ENCODE results near the gene GPR179.

GPR179 gene

DNA sequence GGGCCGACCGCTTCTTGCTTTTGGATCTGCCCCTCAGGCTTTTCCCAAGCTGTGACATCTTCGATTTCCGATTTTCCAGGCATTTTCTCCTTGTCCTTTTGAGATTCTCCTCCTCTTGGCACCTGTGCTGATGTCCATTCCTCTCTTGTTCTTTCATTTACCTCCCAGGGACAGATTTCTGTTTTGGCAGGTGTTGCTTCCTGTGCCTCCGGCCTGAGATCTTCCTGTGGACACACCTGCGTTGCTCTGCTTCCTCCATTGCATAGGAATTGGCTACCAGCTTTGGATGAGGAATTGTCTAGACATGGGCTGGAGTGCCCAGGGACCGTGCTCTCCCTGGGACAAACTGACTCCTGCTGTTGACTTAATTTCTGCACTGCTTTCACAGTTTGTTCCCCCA is 15.1 kb downstream of the GPR179 start:
- TF ChIP-seq, protein P1, sequence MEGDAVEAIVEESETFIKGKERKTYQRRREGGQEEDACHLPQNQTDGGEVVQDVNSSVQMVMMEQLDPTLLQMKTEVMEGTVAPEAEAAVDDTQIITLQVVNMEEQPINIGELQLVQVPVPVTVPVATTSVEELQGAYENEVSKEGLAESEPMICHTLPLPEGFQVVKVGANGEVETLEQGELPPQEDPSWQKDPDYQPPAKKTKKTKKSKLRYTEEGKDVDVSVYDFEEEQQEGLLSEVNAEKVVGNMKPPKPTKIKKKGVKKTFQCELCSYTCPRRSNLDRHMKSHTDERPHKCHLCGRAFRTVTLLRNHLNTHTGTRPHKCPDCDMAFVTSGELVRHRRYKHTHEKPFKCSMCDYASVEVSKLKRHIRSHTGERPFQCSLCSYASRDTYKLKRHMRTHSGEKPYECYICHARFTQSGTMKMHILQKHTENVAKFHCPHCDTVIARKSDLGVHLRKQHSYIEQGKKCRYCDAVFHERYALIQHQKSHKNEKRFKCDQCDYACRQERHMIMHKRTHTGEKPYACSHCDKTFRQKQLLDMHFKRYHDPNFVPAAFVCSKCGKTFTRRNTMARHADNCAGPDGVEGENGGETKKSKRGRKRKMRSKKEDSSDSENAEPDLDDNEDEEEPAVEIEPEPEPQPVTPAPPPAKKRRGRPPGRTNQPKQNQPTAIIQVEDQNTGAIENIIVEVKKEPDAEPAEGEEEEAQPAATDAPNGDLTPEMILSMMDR (IDR thresholded peaks at IDR 0.05; ENCODE audit: insufficient read depth, missing control alignments) = no peak
- FAIRE-seq (no peak), DNase-seq (ENCODE audit: insufficient read length, low spot score) (no peak)

DNA sequence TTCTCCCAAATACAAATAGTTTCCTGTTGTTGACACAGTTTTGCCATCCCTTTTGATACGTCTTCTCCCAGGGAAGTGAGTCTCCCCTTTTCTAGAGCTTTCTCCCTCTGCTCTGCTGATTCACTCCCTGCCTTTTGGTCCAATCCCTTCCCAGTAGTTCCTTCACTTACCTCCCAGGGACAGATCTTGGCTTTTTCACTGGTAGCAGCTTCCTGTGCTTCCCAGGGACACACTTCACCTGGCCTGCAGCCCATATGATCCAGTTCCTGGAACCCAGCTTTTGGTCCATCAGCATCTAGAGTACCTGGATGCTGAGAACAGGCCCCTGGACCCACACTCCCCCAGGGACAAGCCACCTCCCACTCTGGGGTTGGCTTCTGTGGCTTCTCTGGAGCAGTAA is 15.8 kb downstream of the GPR179 start:
- no peak for FAIRE-seq

DNA sequence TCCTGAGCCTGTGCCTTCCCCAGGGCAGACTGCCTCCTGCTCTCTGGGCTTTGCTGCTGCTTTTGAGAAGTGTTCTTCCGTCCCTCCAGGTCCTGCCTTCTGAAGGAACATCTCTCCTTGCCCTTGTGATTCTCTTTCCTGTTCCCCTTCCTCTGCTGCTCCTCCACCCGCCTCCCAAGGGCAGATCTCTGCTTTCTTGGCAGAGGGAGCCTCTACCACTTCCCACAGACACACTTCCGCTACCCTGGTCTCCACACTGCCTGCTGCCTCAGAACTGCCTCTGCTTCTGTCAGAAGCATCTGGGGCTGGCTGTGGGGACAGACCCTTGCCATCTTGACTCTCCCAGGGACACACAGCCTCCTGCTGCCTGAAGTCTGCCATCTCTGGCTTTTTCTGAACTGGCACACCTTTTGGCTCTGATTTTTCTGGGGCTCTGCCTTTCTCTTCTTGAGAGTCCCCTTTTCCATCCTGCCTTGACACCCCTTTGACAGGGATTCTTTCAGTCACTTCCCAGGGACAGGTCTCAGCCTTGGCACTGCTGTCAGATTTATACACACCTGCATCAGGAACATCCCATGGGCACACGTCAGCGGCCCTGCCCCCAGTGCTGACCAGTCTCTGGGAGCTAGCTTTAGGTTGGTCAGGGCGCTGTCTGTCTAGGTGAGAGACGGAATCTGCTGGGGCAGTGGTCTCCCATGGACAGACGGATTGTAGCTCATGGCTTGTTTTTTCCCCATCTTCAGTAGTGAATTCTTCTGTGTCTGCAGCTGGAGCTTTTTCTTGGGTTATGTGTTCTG is 16.6 kb downstream of the GPR179 start:
- FAIRE-seq = no peak
- no peak for DNase-seq (ENCODE audit: insufficient read length, low spot score)

More for the DNA sequence above, 15.8 kb downstream of the GPR179 start:
- TF ChIP-seq, protein P1 (IDR thresholded peaks at IDR 0.05; ENCODE audit: insufficient read depth, missing control alignments) = no peak
- DNase-seq (ENCODE audit: insufficient read length, low spot score) = no peak

DNA sequence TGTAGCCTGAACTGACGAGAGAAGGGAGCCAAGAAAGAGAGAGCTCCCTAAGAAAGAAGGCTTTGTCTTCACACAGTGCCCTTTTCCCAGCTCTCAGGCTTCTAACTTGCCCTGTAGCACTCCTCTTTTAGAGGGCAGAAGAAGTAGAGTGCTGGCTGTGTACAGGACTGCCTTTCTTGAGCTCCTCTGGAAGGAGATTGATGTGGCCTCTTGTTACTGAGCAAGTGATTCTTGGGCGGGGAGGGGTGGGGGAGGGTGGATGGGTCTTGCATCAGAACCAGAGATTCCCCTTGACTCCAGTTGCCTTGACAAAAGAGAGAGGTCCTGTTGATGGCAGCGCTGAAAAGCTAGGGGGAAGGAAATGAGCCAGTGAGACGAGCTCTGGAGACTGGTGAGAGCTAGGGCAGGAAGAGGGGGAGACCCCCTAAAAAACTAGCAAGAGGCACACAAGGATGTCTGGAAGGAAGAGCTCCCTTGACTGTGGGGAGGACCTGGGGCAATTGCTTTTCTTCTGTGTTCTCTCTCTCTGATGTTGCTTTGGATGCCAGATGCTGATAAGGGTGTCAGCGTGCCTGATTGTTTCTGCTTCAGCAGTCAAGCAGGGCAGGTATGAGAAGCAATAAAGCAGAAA is 18.4 kb downstream of the GPR179 start:
- TF ChIP-seq, protein P1 (IDR thresholded peaks at IDR 0.05; ENCODE audit: insufficient read depth, missing control alignments) = no peak
- FAIRE-seq (no peak), DNase-seq (ENCODE audit: insufficient read length, low spot score) (no peak)

More for the DNA sequence above, 16.6 kb downstream of the GPR179 start:
- TF ChIP-seq, protein P1 (IDR thresholded peaks at IDR 0.05; ENCODE audit: insufficient read depth, missing control alignments) = no peak

DNA sequence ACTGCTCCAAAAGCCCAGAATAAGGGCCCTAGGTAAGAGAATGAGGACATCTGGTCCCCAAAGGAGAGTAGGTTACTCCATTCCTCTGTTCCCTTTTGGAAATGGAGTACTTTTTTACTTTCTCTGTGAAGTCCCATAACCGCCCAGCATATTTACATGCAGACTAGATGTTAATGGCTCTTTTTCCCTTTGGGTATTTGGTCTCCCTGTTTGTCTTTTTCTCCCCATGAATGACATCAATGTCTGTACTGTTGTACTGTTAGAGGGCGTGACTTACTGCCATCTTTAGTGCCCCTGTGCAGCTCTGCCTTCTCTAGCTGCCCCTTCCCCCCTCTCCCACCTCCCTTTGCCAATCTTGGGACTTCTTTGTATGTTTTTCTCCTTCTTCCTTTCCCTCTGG is 19.0 kb downstream of the GPR179 start:
- FAIRE-seq (no peak), DNase-seq (ENCODE audit: insufficient read length, low spot score) (no peak)
- TF ChIP-seq, protein P1 (IDR thresholded peaks at IDR 0.05; ENCODE audit: insufficient read depth, missing control alignments) = no peak

DNA sequence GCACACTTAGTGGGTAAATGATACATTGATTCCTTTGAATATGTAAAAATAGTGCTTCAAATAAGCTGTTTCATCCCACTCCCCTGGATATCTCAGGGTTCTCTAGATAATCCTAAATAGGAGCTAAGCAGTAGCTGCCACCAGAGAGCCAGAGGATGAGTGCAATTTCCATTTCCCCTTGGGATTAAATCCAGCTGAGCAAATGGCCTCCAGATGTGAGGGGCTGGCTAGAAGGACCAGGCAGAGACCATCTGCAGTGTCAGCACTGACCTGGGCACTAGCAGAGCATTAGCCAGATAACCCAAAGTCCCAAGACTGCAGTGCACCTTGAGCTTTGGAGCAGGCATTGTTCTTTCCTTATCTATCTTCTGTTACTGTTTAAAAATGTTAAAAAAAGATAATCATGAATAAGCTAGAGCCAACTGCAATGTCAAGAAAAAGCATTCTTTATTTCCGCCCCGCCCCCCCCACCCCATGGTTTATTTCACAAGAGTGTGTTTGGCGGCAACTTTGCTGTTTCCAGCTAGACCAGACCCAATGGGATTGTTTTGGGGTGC is 19.5 kb downstream of the GPR179 start:
- DNase-seq (ENCODE audit: insufficient read length, low spot score) = no peak
- TF ChIP-seq, protein P1 (IDR thresholded peaks at IDR 0.05; ENCODE audit: insufficient read depth, missing control alignments) = no peak
- no peak for FAIRE-seq

Measured in D721Med (cell line).